ENCODE data around the gene DCLK1. TPM values are rescaled to one million over a fixed set of nuclear protein-coding genes. Genes with fewer than 3 reads are reported as not detected.
"Not testable (repeated sequence)": the region's sequence is repeated elsewhere in the genome, so short reads cannot be mapped to it uniquely, and the experiment has no call there.

DCLK1 gene
- total RNA-seq, 1 donor from 2014 or later = not detected

- DNase-seq (ENCODE audit: low spot score) (no peak), ATAC-seq (no peak)
Observed at GRCh38 chr13:36088463-36088862, 42.7 kb downstream of the DCLK1 start.

- ATAC-seq = no peak
- DNase-seq (ENCODE audit: low spot score) = no peak
Observed at GRCh38 chr13:36088001-36088400, 43.2 kb downstream of the DCLK1 start.

- ATAC-seq = no peak
Observed at GRCh38 chr13:36086117-36086516, 45.1 kb downstream of the DCLK1 start.

GRCh38 chr13:36084131-36084530, 47.1 kb downstream of the DCLK1 start:
- ATAC-seq = no peak
- no peak for DNase-seq (ENCODE audit: low spot score)

More at GRCh38 chr13:36086117-36086516, 45.1 kb downstream of the DCLK1 start:
- DNase-seq (ENCODE audit: low spot score) = no peak

GRCh38 chr13:36082806-36083205, 48.4 kb downstream of the DCLK1 start:
- no peak for DNase-seq (ENCODE audit: low spot score)
- ATAC-seq = no peak

- DNase-seq (ENCODE audit: low spot score) = no peak
- no peak for ATAC-seq
Observed at GRCh38 chr13:36082396-36082795, 48.8 kb downstream of the DCLK1 start.

GRCh38 chr13:36076211-36076610, 55.0 kb downstream of the DCLK1 start:
- DNase-seq (ENCODE audit: low spot score) (no peak), ATAC-seq (no peak)

- DNase-seq (ENCODE audit: low spot score) (no peak), ATAC-seq (no peak)
Observed at GRCh38 chr13:36074659-36075058, 56.5 kb downstream of the DCLK1 start.

GRCh38 chr13:36072152-36072935, 58.8 kb downstream of the DCLK1 start:
- ATAC-seq = no peak
- no peak for DNase-seq (ENCODE audit: low spot score)

- not testable (repeated sequence) for ATAC-seq
Observed at GRCh38 chr13:36070504-36071192, 60.5 kb downstream of the DCLK1 start.

GRCh38 chr13:36069881-36070366, 61.3 kb downstream of the DCLK1 start:
- ATAC-seq (no peak), DNase-seq (ENCODE audit: low spot score) (no peak)

More at GRCh38 chr13:36070504-36071192, 60.5 kb downstream of the DCLK1 start:
- not testable (repeated sequence) for DNase-seq (ENCODE audit: low spot score)

- DNase-seq (ENCODE audit: low spot score) (no peak), ATAC-seq (no peak)
Observed at GRCh38 chr13:36068991-36069390, 62.2 kb downstream of the DCLK1 start.

GRCh38 chr13:36068566-36068965, 62.6 kb downstream of the DCLK1 start:
- ATAC-seq = no peak

GRCh38 chr13:36067746-36068381, 63.3 kb downstream of the DCLK1 start:
- ATAC-seq (no peak), DNase-seq (ENCODE audit: low spot score) (no peak)

More at GRCh38 chr13:36068566-36068965, 62.6 kb downstream of the DCLK1 start:
- DNase-seq (ENCODE audit: low spot score) = no peak

- DNase-seq (ENCODE audit: low spot score) (no peak), ATAC-seq (no peak)
Observed at GRCh38 chr13:36062249-36062648, 68.9 kb downstream of the DCLK1 start.

- no peak for DNase-seq (ENCODE audit: low spot score)
- no peak for ATAC-seq
Observed at GRCh38 chr13:36061621-36062020, 69.6 kb downstream of the DCLK1 start.

GRCh38 chr13:36061054-36061453, 70.1 kb downstream of the DCLK1 start:
- DNase-seq (ENCODE audit: low spot score) = no peak
- ATAC-seq = no peak

GRCh38 chr13:36059321-36059720, 71.9 kb downstream of the DCLK1 start:
- ATAC-seq (no peak), DNase-seq (ENCODE audit: low spot score) (no peak)

GRCh38 chr13:36058116-36058515, 73.1 kb downstream of the DCLK1 start:
- ATAC-seq (no peak), DNase-seq (ENCODE audit: low spot score) (no peak)

GRCh38 chr13:36057547-36057946, 73.6 kb downstream of the DCLK1 start:
- no peak for ATAC-seq
- no peak for DNase-seq (ENCODE audit: low spot score)

- no peak for DNase-seq (ENCODE audit: low spot score)
- ATAC-seq = no peak
Observed at GRCh38 chr13:36057041-36057440, 74.1 kb downstream of the DCLK1 start.

- DNase-seq (ENCODE audit: low spot score) (no peak), ATAC-seq (no peak)
Observed at GRCh38 chr13:36055366-36055765, 75.8 kb downstream of the DCLK1 start.

Measured in left lobe of liver (tissue), 2 donors.